ENCODE data around the gene GARRE1. TPM values are rescaled to one million over a fixed set of nuclear protein-coding genes. Genes with fewer than 3 reads are reported as not detected.

The GARRE1 gene
- total and polyA plus RNA-seq, 4 donors: 4.0 to 13.7 (median 9.0) TPM

GRCh38 chr19:34228762-34229161, 25.6 kb upstream of the GARRE1 start (continued):
- TF ChIP-seq REST (IDR thresholded peaks at IDR 0.05) (no peak), YY1 (IDR thresholded peaks at IDR 0.05) (no peak), ATF3 (IDR thresholded peaks at IDR 0.05) (no peak)

- H3K27me3 ChIP-seq (ENCODE audit: control insufficient read depth in 4 of 4, insufficient read depth in 4 of 4, low read length in 3 of 4): no peaks in the 10 kb centered on the region
- WGBS: 94% methylated on average over 4 of the region's 4 CpGs
- peaks cover 0 to 4% (median 1%) of the 10 kb centered on the region in 4 donors for H3K4me1 ChIP-seq (ENCODE audit: control insufficient read depth in 4 of 4, insufficient read depth in 4 of 4, low read length in 3 of 4)
- H3K27ac ChIP-seq (ENCODE audit: low read depth in 1 of 2, low read length in 2 of 2): no peak overlapping the region
- H3K4me3 ChIP-seq (ENCODE audit: low read depth in 1 of 3, low read length in 3 of 3): no peak overlapping the region
- H3K36me3 ChIP-seq (ENCODE audit: control insufficient read depth in 4 of 4, insufficient read depth in 3 of 4, low read depth in 1 of 4, low read length in 3 of 4): peaks cover 5 to 43% (median 36%) of the 10 kb centered on the region in 4 donors
- TF ChIP-seq HNF4G (IDR thresholded peaks at IDR 0.05): no peak
- no peak for TF ChIP-seq EGR1 (IDR thresholded peaks at IDR 0.05; ENCODE audit: low read depth in 2 of 2)
- TF ChIP-seq TAF1 (conservative IDR thresholded peaks at IDR 0.05): no peak
- no peak overlapping the region for H3K9ac ChIP-seq (ENCODE audit: low read depth in 1 of 2, low read length in 2 of 2)
- no peaks in the 10 kb centered on the region for H3K9me3 ChIP-seq (ENCODE audit: control insufficient read depth in 4 of 4, low read length in 3 of 4)
- DNase-seq (ENCODE audit: low spot score): no peak
These were observed 24.6 kb upstream of the GARRE1 start for GRCh38 chr19:34229721-34230120.

- H3K9ac ChIP-seq (ENCODE audit: low read depth in 1 of 2, low read length in 2 of 2): no peak overlapping the region
- TF ChIP-seq RAD21 (IDR thresholded peaks at IDR 0.05) (no peak), HNF4G (IDR thresholded peaks at IDR 0.05) (no peak), RXRA (IDR thresholded peaks at IDR 0.05) (no peak), JUND (IDR thresholded peaks at IDR 0.05) (no peak), SP1 (IDR thresholded peaks at IDR 0.05) (no peak), FOXA1 (IDR thresholded peaks at IDR 0.05) (no peak), CTCF (IDR thresholded peaks at IDR 0.05; ENCODE audit: low read depth, low read length, missing input control) (no peak), TAF1 (conservative IDR thresholded peaks at IDR 0.05) (no peak), ZBTB33 (IDR thresholded peaks at IDR 0.05) (no peak), HNF4A (conservative IDR thresholded peaks at IDR 0.05) (no peak), YY1 (IDR thresholded peaks at IDR 0.05) (no peak), NR2F2 (IDR thresholded peaks at IDR 0.05) (no peak), REST (IDR thresholded peaks at IDR 0.05) (no peak), MAX (IDR thresholded peaks at IDR 0.05) (no peak), FOXA2 (IDR thresholded peaks at IDR 0.05) (no peak), EGR1 (IDR thresholded peaks at IDR 0.05; ENCODE audit: low read depth in 2 of 2) (no peak)
- peaks cover 0 to 4% (median 1%) of the 10 kb centered on the region in 4 donors for H3K4me1 ChIP-seq (ENCODE audit: control insufficient read depth in 4 of 4, insufficient read depth in 4 of 4, low read length in 3 of 4)
- WGBS: 95% methylated on average over 10 of the region's 10 CpGs
- H3K27me3 ChIP-seq (ENCODE audit: control insufficient read depth in 4 of 4, insufficient read depth in 4 of 4, low read length in 3 of 4): no peaks in the 10 kb centered on the region
- H3K9me3 ChIP-seq (ENCODE audit: control insufficient read depth in 4 of 4, low read length in 3 of 4): no peaks in the 10 kb centered on the region
- H3K27ac ChIP-seq (ENCODE audit: low read depth in 1 of 2, low read length in 2 of 2): no peak overlapping the region
- DNase-seq (ENCODE audit: low spot score): no peak
- H3K4me3 ChIP-seq (ENCODE audit: low read depth in 1 of 3, low read length in 3 of 3): no peak overlapping the region
- H3K36me3 ChIP-seq (ENCODE audit: control insufficient read depth in 4 of 4, insufficient read depth in 3 of 4, low read depth in 1 of 4, low read length in 3 of 4): peaks cover 3 to 36% (median 27%) of the 10 kb centered on the region in 4 donors
These were observed 23.5 kb upstream of the GARRE1 start for GRCh38 chr19:34230820-34231219.
